Forelimb muscle (tissue), 1 donor: Measurements from ENCODE around the gene CAMTA1. TPM values are rescaled to one million over a fixed set of nuclear protein-coding genes. Genes with fewer than 3 reads are reported as not detected.
"Not testable (repeated sequence)": the region's sequence is repeated elsewhere in the genome, so short reads cannot be mapped to it uniquely, and the experiment has no call there.

Experiments
- DNase-seq: peaks from one replicate; pipeline ENCODE4 v3.0.0-alpha.2; 2013; ENCODE audit warnings: low read depth
- polyA plus RNA-seq: library from polyadenylated mRNA; unstranded; fragments of 120-200 nt; gene quantifications from one replicate; pipeline ENCODE4 v1.2.1, GENCODE V29; 2013; ENCODE audit not compliant: insufficient read length

CAMTA1 gene
- polyA plus RNA-seq, 1 donor, result 43.5 TPM

DNA sequence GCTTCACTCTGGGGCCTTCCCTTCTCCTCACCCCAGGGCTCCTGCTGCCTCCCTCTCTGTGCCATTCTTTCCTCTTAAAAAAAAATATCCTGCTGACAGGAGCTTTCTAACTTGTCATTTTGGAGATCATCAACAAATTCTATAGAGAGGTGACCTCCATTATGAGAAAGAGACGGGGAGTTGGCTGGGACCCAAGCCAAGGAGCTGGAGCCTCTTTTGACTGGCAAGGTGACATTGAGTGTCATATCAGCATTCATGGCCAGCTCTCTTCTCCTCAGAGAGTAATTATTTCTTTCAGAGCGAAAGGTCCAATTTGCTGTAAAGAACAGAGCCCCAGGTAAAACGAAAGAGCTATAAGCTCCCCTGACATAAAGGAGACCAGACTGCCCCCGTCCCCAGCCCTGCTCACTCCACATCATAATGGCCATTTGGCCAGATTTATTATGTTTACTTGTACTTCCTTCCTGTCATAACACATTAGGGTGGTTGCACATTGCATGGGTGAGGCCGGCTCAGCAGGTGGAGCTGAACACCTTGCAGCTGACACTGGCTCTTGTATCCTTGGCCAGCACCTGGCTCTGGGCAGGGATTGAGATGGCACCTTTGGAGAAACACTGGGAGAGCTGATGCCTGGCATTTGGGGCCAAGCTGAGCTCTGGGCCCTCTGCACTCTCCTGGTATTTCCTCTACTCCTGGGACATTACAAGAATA, 581.9 kb downstream of the CAMTA1 start:
- DNase-seq, result no peak

DNA sequence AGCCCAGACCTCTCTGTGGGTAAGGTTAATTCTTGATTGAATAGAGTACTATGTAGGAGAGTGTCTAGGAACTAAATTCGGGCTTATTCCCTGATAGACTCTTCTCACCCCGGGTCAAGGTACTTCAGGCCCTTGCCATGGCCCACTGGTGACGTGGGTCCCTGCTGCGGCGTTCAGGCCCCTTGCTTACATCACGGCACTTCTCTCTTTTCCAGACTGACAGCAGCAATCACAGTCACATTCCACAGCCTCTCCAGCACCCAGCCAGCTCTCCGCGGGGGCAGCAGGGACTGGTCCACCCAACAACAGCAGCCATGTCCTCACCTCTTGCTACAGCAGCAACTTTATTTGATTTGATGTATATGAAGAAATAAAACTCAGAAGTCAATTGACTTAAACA, 584.6 kb downstream of the CAMTA1 start:
- DNase-seq, result no peak

DNA sequence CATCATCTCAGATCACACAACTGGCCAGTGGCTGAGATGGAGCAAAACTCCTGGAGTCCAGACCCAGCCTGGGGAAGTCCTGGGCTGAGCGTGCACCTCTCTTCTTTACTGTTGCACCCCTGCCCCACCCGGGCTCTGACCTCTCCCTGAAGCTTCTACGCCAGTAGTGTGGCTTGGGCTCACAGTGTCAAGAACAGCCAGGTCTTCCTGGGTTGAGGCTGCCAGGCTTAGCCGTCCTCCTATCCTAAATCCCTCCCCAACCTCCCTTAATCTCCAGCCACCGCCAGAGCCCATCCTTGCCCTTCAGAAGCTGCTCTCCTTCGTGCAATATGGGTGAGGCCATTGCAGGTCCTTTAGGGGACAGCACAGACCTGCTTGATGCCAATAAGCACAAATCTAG, 586.7 kb downstream of the CAMTA1 start:
- DNase-seq, result no peak

DNA sequence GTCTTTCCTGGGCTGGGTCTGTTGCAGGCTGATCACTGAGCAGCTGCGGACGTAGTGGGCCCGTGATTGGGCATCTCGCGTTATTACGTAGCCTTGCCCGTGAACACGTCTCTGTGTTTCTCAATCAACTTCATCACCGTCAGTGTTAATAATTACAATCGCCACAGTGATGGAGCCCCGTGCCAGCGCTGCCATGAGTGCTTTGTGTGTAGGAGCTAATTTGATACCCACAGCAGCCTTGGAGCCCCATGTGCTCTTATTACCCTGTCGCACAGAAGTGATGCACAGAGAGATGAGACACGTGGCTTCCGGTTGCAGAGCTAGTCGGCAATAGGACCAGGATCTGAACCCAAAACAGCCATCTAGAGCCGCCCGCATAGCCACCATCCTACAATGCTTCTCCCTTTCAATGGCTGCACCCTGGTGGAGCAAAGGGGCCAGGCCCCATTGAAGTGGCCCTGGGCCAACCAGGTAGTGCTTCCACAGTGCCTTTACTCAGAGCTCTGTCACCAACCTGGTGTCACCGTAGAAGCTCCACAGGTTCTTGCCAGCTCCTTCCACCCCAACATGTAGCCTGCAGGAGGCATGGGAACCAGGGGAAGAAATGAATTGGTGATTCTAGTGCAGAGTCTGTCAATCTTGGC, 587.3 kb downstream of the CAMTA1 start:
- DNase-seq, result no peak

DNA sequence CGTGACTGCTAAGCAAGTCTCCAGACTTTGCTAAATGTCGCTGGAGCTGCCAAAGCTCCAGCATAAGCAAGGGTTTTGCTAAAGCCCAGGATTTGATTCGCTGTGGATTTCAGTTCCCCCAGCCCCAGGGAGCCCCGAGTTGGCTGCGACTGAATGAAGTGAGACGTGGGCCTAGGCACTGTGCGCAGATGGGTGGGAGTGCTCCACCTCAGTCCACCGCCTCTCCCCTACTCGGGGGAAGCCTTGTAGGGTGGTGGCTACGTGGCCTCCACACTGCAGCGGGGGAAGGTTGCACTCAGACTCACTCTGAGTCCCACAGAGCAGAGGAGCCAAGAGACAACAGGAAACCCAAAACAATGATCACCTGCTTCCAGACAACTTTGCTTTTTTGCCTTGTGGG, 588.0 kb downstream of the CAMTA1 start:
- DNase-seq, result no peak

DNA sequence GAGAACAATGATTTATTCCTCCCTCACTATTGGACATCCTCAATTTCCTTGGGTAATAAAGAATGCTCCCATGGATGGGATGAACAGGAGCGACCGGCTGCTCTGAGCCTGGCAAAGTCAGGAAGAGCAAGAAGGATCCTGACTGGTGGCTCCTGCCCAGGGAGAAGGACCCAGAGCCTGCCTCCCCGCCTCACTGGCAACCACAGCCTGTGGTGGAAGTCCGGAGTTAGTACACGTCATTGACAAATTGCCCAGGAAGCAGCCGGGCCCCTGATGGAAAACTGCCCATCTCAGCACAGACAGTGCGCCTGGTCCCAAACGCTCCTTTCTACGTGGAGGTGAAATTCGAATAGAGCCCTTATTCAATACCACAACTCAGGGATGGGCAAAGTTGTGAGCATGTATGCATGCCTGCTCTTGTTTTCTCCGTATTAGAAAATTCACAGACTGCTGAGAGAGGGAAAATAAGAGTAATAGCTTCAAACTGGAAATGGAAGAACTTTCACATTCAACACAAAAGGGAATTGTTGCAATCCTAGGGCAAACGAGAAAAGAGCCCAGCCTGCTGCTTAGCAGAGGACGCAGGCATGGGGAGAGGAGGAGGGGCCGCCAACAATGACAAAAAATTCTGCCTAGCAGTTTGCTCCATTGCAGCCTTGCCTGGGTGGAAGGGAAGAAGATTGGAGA, 588.8 kb downstream of the CAMTA1 start:
- no peak for DNase-seq

- no peak for DNase-seq
Measured at GRCh38 chr1:7374563-7375160, 589.4 kb downstream of the CAMTA1 start.

- DNase-seq, result no peak
Measured at GRCh38 chr1:7375329-7375728, 590.1 kb downstream of the CAMTA1 start.

DNA sequence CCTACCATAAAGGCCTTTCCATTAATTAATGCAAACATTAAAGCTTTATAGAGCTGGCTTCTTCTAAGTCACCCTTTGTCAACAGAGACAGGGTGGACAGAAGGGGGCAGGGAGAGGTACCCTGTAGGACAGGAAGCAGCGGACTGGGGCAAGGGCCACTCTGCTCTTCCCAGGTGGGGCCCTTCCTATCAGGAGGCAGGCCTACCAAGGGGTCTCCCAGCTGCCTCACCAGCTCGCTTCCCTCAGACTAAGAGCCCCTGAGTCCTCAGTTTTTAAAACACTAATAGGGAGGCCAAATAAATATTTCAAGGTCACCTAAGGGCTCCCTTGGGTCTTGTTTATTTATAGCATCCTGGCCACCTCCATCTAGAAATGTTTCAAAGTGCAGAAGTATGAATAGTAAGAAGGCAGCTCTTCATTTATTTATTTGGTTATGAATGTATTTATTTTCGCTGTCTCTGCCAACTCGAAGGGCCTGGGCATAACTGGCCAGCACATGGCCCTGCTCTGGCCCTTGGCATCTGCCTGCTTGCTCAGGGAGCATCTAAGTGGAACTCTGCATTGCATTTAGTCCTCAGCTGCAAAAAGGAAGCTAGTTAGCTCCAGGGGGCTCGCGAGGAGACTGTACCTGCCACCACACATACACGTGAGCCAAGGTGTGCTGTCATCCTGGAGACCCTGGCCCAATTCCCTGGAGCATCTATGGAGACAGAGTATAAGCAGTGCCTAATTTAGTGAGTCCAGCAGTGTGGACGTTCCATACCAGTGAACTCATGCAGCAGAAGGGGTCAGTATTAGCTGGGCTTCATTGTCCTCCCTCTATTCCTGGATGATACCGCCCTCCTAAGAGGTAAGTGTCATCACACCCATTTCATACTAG, 590.8 kb downstream of the CAMTA1 start:
- no peak for DNase-seq

DNA sequence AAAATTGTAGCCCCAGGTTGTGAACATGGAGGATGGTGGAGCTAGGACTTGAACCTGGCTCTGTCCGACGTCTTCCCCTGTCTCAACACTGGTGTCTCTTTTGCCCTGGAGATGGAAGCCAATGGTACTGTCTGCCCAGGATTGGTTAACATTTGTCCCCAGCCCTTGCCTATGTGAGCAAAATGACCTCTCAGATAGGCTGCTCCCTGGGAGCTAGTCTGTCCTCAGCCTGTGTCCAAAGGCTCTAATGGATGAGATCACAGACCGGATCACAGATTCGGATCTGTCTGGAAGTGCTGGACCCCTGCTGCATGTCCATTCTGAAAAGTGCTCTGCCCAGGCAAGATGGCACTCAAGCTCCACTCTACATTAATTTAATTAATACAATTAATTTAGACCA, 591.4 kb downstream of the CAMTA1 start:
- no peak for DNase-seq

DNA sequence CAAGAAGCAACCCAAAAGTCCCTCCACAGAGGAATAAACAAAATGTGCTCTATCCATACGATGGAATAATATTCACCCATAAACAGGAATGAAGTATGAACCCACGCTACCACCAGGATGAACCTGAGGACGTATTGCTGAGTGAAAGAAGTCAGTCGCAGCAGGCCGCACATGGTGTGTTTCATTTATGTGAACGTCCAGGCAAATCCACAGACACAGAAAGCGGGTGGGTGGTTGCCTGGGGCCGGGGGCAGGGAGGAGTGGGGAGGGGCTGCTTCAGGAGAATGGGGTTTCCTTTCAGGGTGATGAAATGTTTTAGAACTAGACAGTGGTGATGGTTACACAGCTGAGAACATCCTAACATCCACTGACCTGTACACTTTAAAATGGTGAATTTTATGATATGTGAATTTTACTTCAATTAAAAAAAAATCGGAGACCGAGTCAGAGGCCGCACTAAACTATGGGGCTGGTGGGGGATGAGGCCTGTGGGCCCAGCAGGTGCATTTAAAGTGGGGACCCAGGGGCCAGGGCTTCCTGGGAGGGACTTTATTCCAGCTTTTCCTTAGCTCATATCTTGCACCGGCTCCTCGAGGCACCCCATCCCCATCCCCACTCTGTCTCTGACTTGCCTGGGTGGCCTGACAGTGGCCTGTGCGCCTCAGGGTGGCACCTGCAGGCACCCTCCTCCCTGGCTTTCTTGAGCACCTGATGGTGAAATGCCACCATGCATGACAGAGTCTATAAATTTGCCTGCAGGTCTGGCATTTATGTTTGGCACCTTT, 593.3 kb downstream of the CAMTA1 start:
- DNase-seq, result no peak

DNA sequence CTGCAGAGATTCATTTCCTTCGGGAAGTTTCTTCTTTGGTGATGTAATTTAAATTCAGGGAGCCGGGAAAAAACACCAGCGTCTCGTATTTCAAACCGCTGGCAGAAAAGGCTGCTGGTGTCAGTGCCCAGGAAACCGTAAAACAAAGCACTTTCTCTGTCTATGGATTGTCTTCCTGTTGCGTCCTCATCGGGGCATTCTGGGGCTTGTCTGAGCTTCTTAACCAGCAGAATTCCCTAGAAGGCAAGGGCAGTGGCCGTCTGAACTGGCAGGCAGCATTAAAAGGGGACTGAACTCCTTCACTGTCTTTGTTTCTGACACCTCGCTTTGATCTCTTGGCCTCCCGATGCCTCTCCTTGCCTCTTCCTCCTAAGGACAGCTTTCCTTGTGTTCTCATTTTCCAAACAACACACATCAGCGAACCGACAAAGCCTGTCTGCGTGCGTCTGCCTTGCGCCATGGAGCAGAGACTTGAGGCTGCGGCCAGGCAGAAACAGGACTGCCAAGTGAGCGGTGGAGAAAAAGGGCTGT, 594.3 kb downstream of the CAMTA1 start:
- no peak for DNase-seq

DNA sequence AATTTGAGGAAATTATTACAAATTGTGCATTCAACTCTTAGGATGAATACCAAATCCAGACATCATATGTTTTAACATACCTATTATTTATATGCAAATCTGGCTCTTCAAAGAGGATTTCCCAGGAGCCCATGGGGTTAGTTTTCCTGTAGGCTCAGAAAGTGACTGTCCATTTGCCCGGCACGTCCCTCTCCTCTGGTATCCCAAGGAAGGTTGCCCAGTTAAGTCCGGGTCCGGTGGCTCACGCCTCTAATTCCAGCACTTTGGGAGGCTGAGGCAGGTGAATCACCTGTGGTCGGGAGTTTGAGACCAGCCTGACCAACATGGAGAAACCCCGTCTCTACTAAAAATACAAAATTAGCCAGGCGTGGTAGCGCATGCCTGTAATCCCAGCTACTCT, 594.8 kb downstream of the CAMTA1 start:
- DNase-seq, result not testable (repeated sequence)

GRCh38 chr1:7380712-7381111, 595.5 kb downstream of the CAMTA1 start:
- no peak for DNase-seq

- not testable (repeated sequence) for DNase-seq
Measured at GRCh38 chr1:7381729-7382128, 596.5 kb downstream of the CAMTA1 start.

GRCh38 chr1:7382971-7383370, 597.7 kb downstream of the CAMTA1 start:
- DNase-seq, result no peak

DNA sequence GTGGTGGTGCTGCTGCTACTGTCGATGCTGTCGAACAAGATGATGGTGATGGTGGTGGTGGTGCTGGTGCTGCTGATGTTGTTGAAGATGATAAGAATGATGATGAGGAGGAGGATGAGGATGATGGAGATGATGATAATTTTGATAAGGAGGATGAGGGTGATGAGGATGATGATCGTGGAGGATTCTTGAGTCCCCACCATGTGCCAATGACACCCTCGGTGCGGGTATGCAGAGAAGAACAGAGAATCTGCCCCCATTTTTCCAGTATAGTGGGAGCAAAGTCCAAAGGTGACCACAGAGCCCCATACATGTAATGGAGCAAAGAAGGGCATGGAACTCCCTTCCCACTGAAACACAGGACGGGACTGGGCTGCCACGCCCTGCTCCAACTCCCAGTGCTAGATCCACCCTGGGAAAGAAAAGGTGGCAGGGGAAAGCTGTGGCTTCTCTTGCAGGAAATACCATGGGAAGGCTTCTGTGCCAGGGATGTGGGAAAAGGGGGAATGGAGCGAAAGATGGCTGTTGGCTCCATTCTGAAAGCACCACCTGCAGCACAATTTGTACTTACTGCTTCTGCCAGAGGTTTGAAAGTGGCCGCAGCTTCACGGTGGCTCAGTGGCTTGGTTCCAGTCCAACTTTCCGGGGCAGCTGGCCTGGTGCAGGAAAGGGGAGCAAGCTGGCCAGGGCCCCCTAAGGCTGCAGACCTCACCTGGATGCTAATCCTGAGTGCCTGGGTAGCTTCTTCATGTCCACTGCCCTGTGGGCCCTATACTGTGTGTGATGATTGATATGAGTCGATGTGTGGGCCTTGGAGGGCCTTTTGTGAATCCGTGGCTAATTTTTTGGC, 598.6 kb downstream of the CAMTA1 start:
- no peak for DNase-seq

GRCh38 chr1:7384679-7385078, 599.4 kb downstream of the CAMTA1 start:
- no peak for DNase-seq

GRCh38 chr1:7385471-7386225, 600.4 kb downstream of the CAMTA1 start:
- no peak for DNase-seq
